ENCODE data around the gene ARHGAP33. TPM values are rescaled to one million over a fixed set of nuclear protein-coding genes. Genes with fewer than 3 reads are reported as not detected.

The ARHGAP33 gene
- total RNA-seq, 4 donors from 2014 or later = 0.33 to 12.2 (median 4.5) TPM

- TF ChIP-seq CTCF (IDR thresholded peaks at IDR 0.05; ENCODE audit: low read depth) = no peak
These were observed 15.7 kb upstream of the ARHGAP33 start for GRCh38 chr19:35759697-35760096.

DNA sequence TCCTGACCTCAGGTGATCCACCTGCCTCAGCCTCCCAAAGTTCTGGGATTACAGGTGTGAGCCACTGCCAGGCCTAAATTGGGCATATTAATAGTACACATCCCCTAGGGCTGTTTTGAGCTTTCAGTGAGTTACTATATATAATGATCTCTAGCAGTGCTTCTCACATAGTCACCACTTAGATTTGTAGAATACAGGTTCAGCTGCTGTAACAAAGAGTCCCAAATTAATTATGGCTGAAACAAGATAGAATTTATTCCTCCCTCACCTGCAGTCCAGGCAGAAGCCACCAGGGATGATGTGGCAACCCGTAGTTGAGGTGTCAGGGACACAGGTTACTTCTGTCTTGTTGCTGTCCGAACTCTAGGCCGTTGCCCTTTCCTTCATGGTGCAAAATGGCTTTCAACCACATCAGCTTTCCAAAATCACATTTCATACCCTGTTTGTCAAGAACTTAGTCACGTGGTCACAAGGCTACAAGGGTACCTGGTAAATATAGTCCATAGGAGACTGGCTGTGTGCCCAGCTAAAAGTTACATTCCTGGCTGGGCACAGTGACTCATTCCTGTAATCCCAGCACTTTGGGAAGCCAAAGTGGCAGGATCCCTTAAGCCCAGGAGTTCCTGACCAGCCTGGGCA lies 14.5 kb upstream of the ARHGAP33 start:
- no peak for TF ChIP-seq CTCF (IDR thresholded peaks at IDR 0.05; ENCODE audit: low read depth)

GRCh38 chr19:35764432-35765315 lies 10.7 kb upstream of the ARHGAP33 start:
- no peak for TF ChIP-seq CTCF (IDR thresholded peaks at IDR 0.05; ENCODE audit: low read depth)

GRCh38 chr19:35766571-35767104 lies 8.7 kb upstream of the ARHGAP33 start:
- no peak for TF ChIP-seq CTCF (IDR thresholded peaks at IDR 0.05; ENCODE audit: low read depth)

DNA sequence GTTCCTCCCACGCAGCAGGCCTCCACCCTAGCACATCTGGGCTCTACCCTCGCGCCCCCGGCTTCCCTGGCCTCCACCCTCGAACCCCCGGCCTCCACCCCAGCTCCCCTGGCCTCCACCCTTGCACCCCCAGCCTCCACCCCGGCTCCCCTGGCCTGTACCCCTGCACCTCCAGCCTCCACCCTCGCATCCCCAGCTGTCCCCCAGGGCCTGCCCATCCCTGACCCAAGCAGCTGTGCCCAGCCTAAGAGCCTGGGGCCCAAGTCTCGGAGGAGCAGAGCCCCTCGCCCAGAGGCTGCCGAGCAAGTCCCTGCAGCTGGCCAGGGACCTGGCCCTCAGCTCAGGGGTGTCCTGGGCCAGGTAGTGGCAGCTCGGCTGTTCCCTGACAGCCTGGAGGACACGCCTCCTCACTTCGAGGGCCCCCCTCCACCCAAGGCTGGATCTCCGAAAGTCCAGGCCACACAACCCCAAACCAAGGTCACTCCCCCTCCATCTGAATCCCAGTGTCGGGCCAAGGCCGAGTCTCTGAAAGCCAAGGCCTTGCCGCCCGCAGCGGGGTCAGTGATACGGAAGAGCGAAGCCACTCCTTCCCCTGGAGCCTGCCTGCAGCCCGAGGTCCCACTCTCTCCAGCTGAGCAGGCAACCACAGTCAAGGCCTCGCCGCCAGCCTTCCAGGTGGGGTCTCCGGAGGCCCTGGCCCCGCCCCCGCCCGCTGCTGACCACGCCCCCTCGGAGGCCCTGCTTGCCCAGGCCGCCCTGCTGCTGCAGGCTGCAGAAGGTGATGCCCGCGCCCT lies 7.9 kb upstream of the ARHGAP33 start:
- TF ChIP-seq CTCF (IDR thresholded peaks at IDR 0.05; ENCODE audit: low read depth) = no peak

- no peak for TF ChIP-seq CTCF (IDR thresholded peaks at IDR 0.05; ENCODE audit: low read depth)
These were observed 7.3 kb upstream of the ARHGAP33 start for GRCh38 chr19:35768082-35768421.

All from subcutaneous adipose tissue (tissue), 4 donors.